HG02938 (cell line): ENCODE data around the gene TMEM260.
"Not testable (repeated sequence)": the region's sequence is repeated elsewhere in the genome, so short reads cannot be mapped to it uniquely, and the experiment has no call there.

Source experiments
- ATAC-seq: cut with Tn5 transposase; IDR thresholded peaks from one replicate; pipeline ENCODE4 v1.9.1; 2021; ENCODE audit warnings: mild to moderate bottlenecking, moderate library complexity; ENCODE audit not compliant: unreplicated experiment

TMEM260 gene

GRCh38 chr14:56594428-56594827, 14.8 kb downstream of the TMEM260 start:
- no peak for ATAC-seq

DNA sequence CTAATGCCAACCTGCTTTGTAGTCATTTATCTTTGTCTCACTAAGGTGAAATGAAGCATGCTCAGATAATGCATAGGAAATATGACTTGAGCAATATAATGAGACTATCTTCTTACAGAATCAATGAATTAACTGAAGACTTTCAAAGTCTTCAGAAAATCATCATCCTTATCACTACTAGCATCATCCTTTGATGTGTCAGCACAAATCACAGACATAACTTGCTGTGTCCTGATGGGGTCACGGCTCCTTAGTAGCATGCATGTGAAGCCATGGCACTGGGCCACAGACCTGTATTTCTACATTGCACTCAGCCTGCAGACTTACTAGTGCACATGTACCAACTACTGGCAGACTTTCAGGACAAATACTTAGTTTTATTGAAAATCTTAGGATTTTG, 18.9 kb downstream of the TMEM260 start:
- no peak for ATAC-seq

GRCh38 chr14:56603648-56604047, 24.1 kb downstream of the TMEM260 start:
- ATAC-seq = no peak

DNA sequence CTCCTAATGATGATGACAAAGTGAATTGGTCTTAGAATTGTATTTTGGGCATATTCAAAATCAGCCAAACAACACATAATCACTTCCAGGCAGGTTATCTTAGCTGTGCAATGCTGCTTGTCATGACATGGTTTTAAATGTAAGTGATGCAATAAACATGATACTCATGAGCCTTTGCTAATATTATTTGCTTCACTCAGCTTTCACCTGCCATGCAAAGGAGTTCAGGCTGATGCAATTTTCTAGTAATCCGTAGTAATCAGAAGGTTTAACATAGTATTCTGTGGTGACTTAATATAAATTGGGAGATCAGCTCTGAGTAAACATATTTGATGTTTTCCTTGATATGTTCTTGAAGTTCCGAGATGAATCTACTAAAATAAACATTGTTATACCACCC, 29.1 kb downstream of the TMEM260 start:
- no peak for ATAC-seq

- not testable (repeated sequence) for ATAC-seq
These were observed 32.1 kb downstream of the TMEM260 start for GRCh38 chr14:56611663-56612062.

- no peak for ATAC-seq
These were observed 37.5 kb downstream of the TMEM260 start for GRCh38 chr14:56617084-56617483.

GRCh38 chr14:56630707-56631106, 51.1 kb downstream of the TMEM260 start:
- no peak for ATAC-seq

- ATAC-seq = no peak
These were observed 52.6 kb downstream of the TMEM260 start for GRCh38 chr14:56632195-56632594.

DNA sequence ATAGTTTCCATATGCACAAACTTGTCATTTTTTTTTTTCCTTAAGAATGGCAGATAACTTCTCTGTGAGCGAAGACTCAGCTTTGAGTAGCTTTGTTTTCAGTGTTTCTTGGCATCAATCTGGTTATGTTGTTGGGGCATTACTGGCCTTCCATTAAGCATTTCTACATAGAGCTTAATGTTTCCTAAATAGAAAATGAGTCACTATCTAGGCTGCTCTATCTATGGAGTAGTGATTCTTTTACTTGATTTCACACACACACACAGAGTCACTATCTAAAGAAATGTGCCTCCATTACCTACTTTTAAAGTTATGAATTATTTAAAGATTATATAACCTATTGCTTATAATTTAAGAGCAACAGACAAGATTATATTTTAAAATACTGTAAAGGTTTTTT, 53.9 kb downstream of the TMEM260 start:
- ATAC-seq = no peak

DNA sequence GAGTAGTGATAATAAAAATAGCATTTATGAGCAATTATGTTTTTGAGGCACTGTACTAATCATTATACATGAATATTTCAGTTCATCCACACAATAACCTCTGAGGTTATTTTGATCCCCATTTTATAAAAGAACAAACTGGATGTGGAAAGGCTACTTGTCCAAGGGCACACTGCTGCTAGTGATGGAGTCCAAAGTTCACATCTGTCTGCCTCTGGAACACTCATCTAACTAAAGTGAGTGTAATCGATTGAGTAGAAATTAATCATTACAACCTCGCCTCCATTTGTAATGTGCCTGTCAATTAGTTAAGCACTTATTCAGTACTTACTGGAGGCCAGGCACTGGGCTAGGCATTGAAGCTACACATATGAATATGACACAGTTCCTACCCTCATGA, 55.4 kb downstream of the TMEM260 start:
- ATAC-seq = no peak

- no peak for ATAC-seq
These were observed 67.9 kb downstream of the TMEM260 start for GRCh38 chr14:56647493-56647892.

GRCh38 chr14:56648508-56649301, 69.1 kb downstream of the TMEM260 start:
- ATAC-seq = no peak

DNA sequence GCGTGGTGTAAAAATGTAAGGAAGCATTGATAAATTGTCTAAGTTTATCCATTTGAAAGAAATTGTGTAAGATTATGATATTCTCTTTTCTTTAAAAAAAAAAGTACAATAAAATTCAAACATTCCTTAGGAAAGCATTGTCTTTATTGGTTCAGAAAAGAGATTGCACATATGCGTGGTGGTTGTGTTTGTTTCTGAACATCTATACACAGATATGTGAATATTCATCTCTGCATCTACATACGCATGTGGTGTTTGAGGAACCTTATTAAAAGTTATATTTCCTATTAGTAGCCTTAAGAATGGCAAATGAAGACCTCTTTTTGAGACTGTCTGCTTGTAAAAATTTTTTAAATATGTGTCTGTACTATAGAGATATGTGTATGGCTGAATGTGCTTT, 69.8 kb downstream of the TMEM260 start:
- ATAC-seq = no peak

DNA sequence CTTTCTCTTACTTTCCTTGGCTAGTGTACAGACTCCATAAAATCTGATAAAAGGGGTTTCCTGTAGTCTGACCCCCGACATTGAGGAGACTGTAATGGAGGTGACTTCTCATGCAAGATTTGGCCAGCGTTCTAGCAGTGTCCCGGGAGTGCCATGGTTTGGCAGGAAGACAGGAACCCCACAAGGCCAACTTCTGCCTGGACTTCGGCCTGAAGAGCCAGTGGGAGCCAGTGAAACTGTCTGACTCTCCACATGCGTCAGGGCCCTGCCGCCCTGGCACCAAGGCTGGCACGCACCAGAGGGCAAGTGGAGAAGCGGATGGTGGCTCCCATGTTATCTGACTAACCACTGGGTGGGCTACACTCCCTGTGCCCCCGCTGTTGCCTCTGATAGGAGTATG, 70.5 kb downstream of the TMEM260 start:
- ATAC-seq = no peak

GRCh38 chr14:56650979-56651378, 71.4 kb downstream of the TMEM260 start:
- ATAC-seq = no peak

GRCh38 chr14:56657604-56658003, 78.0 kb downstream of the TMEM260 start:
- no peak for ATAC-seq

DNA sequence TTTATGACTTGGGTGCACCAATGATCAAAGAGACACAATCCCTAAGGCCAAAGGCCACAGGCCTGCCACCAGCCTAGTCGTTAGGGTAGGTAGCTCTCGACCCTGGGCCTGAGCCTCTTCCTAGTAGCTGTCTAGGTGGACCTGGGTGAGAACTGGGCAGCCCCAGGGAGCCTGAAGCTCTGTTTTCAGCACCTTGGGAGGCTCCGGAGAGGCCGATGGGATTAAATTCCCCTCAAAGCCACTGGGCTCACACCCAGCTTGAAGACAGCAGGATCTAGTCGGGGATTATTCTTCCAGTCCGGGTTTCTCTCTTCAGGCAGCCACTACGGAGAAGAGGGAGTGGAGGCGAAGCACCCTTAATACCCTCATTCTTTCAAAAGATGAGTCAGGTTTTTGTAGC, 79.8 kb downstream of the TMEM260 start:
- no peak for ATAC-seq

GRCh38 chr14:56659964-56660551, 80.5 kb downstream of the TMEM260 start:
- no peak for ATAC-seq

DNA sequence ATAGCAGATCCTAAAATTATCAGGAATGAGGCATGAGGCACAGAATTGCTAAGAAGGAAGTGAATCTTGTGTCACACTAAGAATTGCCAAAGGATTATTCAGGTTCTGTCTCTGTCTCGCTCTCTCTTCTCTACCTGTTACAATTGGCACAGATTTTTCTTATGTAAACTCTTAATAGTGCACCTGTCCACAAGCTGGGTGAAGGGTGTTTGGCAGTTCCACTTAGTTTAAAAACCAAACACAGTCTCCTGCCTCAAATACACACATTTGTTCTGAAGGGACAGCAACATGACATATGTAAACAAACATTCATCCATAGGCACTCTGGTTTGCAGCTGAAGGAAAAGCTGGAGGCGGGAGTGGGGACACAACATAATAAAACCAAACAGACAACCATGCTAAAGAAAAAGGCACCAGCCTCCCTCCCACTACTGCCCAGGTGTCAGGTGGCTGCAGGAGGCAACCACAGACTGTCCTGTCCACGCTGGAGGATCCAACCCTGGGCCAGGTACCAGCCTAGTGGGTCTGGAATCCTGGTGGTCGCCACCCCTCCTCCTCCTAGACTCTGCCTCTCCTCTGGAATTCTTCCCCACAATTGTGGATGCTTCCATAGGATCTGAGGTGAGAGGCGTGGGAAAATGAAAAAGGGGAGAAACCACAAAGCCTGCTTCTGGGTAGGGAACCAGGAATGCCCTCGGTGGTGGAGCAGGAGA, 81.2 kb downstream of the TMEM260 start:
- no peak for ATAC-seq

- ATAC-seq = no peak
These were observed 81.9 kb downstream of the TMEM260 start for GRCh38 chr14:56661478-56661877.

GRCh38 chr14:56664811-56665421, 85.3 kb downstream of the TMEM260 start:
- no peak for ATAC-seq

DNA sequence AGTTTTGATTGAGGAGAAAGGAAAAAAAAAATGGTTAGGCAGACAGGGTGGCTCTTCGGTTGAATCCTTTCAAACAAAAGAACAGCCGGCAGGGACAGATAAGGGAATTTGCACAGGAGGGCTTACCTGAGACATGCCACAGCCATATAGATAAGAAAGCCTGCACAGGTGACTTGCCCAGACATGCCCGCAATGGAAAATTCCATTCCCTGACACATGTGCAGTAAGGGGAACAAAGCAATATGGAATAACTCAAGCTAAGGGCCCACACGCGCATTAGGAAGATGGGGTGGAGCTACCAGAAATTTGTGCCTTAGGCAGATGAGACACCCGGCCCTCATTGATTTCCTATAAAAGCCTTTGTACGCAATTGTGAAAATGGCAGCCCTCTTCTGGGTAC, 86.7 kb downstream of the TMEM260 start:
- ATAC-seq = no peak
